SKM-1 (cell line): Measurements from ENCODE around the gene FSD1L.
"Not testable (repeated sequence)": the region's sequence is repeated elsewhere in the genome, so short reads cannot be mapped to it uniquely, and the experiment has no call there.

ENCODE experiments used
- DNase-seq: peaks from one replicate; lab custom pipeline; 2025; ENCODE audit not compliant: unreplicated experiment; lab: John Stamatoyannopoulos, UW

The FSD1L gene

GRCh38 chr9:105554042-105554441 is 106.2 kb downstream of the FSD1L start:
- no peak for DNase-seq

- peak; percentile 8 for DNase-seq
These were observed 110.2 kb downstream of the FSD1L start, which contains the start of gene FKTN for GRCh38 chr9:105557804-105558610. TSS of gene FKTN (plus strand) at chr9:105558131. CDS start at chr9:105575033, 16,902 bp downstream.

GRCh38 chr9:105572455-105572854 is 124.6 kb downstream of the FSD1L start:
- no peak for DNase-seq

GRCh38 chr9:105579952-105580351 is 132.1 kb downstream of the FSD1L start:
- DNase-seq = not testable (repeated sequence)

GRCh38 chr9:105581550-105581949 is 133.7 kb downstream of the FSD1L start:
- DNase-seq = not testable (repeated sequence)

GRCh38 chr9:105593145-105593544 is 145.3 kb downstream of the FSD1L start:
- DNase-seq = no peak
